AG08396 (cell line): ENCODE measurements around the gene FOXA1.

Source experiments
- DNase-seq: peaks from one replicate; pipeline ENCODE4 v3.0.0; 2012; ENCODE audit warnings: low spot score, mixed read lengths

The FOXA1 gene

GRCh38 chr14:37594971-37595808 is at the start of gene FOXA1, which contains the start of gene TTC6:
Gene FOXA1 (minus strand): TSS chr14:37595249. CDS start chr14:37594972, 277 bp downstream.
Gene TTC6 (plus strand): TSS chr14:37595629. CDS start chr14:37622065, 26,436 bp downstream.
- DNase-seq = peak; percentile 78

GRCh38 chr14:37643701-37644100 is 48.7 kb upstream of the FOXA1 start:
- DNase-seq = no peak

- no peak for DNase-seq
Measured at GRCh38 chr14:37642125-37642524, 47.1 kb upstream of the FOXA1 start.

GRCh38 chr14:37641117-37641516 is 46.1 kb upstream of the FOXA1 start:
- DNase-seq = no peak

- DNase-seq = no peak
Measured at GRCh38 chr14:37638599-37638998, 43.5 kb upstream of the FOXA1 start.

GRCh38 chr14:37637341-37637740 is 42.3 kb upstream of the FOXA1 start:
- no peak for DNase-seq

GRCh38 chr14:37625597-37626595 is 30.8 kb upstream of the FOXA1 start:
- DNase-seq = no peak

GRCh38 chr14:37623971-37624370 is 28.9 kb upstream of the FOXA1 start:
- no peak for DNase-seq

- DNase-seq = peak; percentile 68
Measured at GRCh38 chr14:37623426-37623951, 28.4 kb upstream of the FOXA1 start.

- DNase-seq = no peak
Measured at GRCh38 chr14:37622231-37622923, 27.3 kb upstream of the FOXA1 start.

GRCh38 chr14:37620856-37621255 is 25.8 kb upstream of the FOXA1 start:
- no peak for DNase-seq

GRCh38 chr14:37618498-37619028 is 23.5 kb upstream of the FOXA1 start:
- no peak for DNase-seq

GRCh38 chr14:37617864-37618365 is 22.9 kb upstream of the FOXA1 start:
- no peak for DNase-seq

- DNase-seq = no peak
Measured at GRCh38 chr14:37616853-37617252, 21.8 kb upstream of the FOXA1 start.

- DNase-seq = no peak
Measured at GRCh38 chr14:37615582-37616289, 20.7 kb upstream of the FOXA1 start.

GRCh38 chr14:37610945-37611523 is 16.0 kb upstream of the FOXA1 start:
- no peak for DNase-seq

- DNase-seq = no peak
Measured at GRCh38 chr14:37608649-37609048, 13.6 kb upstream of the FOXA1 start.

GRCh38 chr14:37606678-37607077 is 11.6 kb upstream of the FOXA1 start:
- no peak for DNase-seq

GRCh38 chr14:37603688-37604251 is 8.7 kb upstream of the FOXA1 start:
- no peak for DNase-seq
